GM12878 (cell line): Measurements from ENCODE around the gene RNF169. TPM values are rescaled to one million over a fixed set of nuclear protein-coding genes. Genes with fewer than 3 reads are reported as not detected.

Source experiments
- ATAC-seq: fragments of 200-7000 bp; cut with Tn5 transposase; 3 replicates; pipeline ENCODE4 v1.9.1; 2020; ENCODE audit warnings: mild to moderate bottlenecking, moderate library complexity
- BruUV-seq: library from RNA; stranded (reverse); fragments of 400-500 nt; replicated peaks from 2 replicates; lab custom pipeline; 2021; lab: Mats Ljungman, UMichigan
- CTCF ChIA-PET: fragments of 300-600 bp; sonication (Branson Sonifier 250); formaldehyde crosslinking; extraction: SDS; loops from one replicate; lab custom pipeline; 2021; ENCODE audit warnings: inconsistent platforms; lab: Yijun Ruan, JAX
- POLR2A ChIA-PET: fragments of 350-600 bp; formaldehyde crosslinking; extraction: SDS; loops from one replicate; lab custom pipeline; 2021; ENCODE audit warnings: inconsistent platforms; lab: Charles Lee
- RAD21 ChIA-PET: fragments of 300-600 bp; sonication (Branson Sonifier 250); formaldehyde crosslinking; loops from one replicate; lab custom pipeline; 2023; ENCODE audit warnings: antibody characterized with exemption; ENCODE audit not compliant: unreplicated experiment; lab: Charles Lee
- SMC1A ChIA-PET: fragments of 300-600 bp; sonication (Branson Sonifier 250); formaldehyde crosslinking; loops from one replicate; lab custom pipeline; 2023; ENCODE audit not compliant: unreplicated experiment, uncharacterized antibody; lab: Charles Lee
- DNase-seq: peaks from one replicate; pipeline ENCODE4 v3.0.0-alpha.2; 2011; ENCODE audit warnings: low read depth, low spot score
- FAIRE-seq: peaks from 3 replicates; lab custom pipeline; 2011; peaks lifted over from hg19 to GRCh38; lab: Jason Lieb, UNC
- H2AFZ ChIP-seq: 2 replicates; pipeline ENCODE4 v1.6.0; 2011; ENCODE audit warnings: low read depth, low read length, control low read depth; ENCODE audit not compliant: control insufficient read depth
- H3K27ac ChIP-seq: 2 replicates; pipeline ENCODE4 v1.5.1; 2011; ENCODE audit warnings: control low read depth; ENCODE audit not compliant: control insufficient read depth, insufficient read depth
- H3K27me3 ChIP-seq, 2 experiments: replicated peaks in 1 of 2; 2 replicates each; pipeline versions ENCODE4 v1.6.0 to v1.6.1; 2011; ENCODE audit warnings: low read length in 1 of 2; ENCODE audit not compliant: control insufficient read depth in 2 of 2, insufficient read depth in 2 of 2
- H3K36me3 ChIP-seq, 2 experiments: 2 replicates each; pipeline ENCODE4 v1.5.1; 2011; ENCODE audit warnings: low read length in 1 of 2; ENCODE audit not compliant: control insufficient read depth in 2 of 2, insufficient read depth in 2 of 2
- H3K4me1 ChIP-seq: 2 replicates; pipeline ENCODE4 v1.6.1; 2011; ENCODE audit warnings: mild to moderate bottlenecking, low read length, moderate library complexity, mixed read lengths; ENCODE audit not compliant: control insufficient read depth, insufficient read depth
- H3K4me2 ChIP-seq: 2 replicates; pipeline ENCODE4 v1.6.0; 2011; ENCODE audit warnings: control low read depth; ENCODE audit not compliant: control insufficient read depth, insufficient read depth
- H3K4me3 ChIP-seq: fragments of 200-600 bp; sonication (generic); 2 replicates; pipeline ENCODE4 v1.5.1; 2016
- H3K79me2 ChIP-seq: 2 replicates; pipeline ENCODE4 v1.6.0; 2011; ENCODE audit warnings: low read length; ENCODE audit not compliant: control insufficient read depth, insufficient read depth
- H3K9ac ChIP-seq: 2 replicates; pipeline ENCODE4 v1.8.0; 2011; ENCODE audit warnings: low read length, control low read depth, mixed read lengths; ENCODE audit not compliant: control insufficient read depth, insufficient read depth
- H3K9me3 ChIP-seq: replicated peaks from 3 replicates; pipeline ENCODE4 v1.5.1; 2011; ENCODE audit warnings: mild to moderate bottlenecking, low read length; ENCODE audit not compliant: control insufficient read depth, insufficient read depth
- H4K20me1 ChIP-seq: 2 replicates; pipeline ENCODE4 v1.6.0; 2011; ENCODE audit not compliant: control insufficient read depth, insufficient read depth
- BHLHE40 ChIP-seq, 2 experiments: fragments of 450-650 bp in 1 of 2; IDR thresholded peaks; 2 replicates each; pipeline ENCODE4 v1.6.1; 2011 to 2017; ENCODE audit warnings: low read depth in 2 of 2, borderline replicate concordance in 1 of 2, improper control_type of control experiment in 1 of 2, low read length in 1 of 2, mild to moderate bottlenecking in 1 of 2
- JUND ChIP-seq: IDR thresholded peaks from 2 replicates; pipeline ENCODE4 v1.6.1; 2012; ENCODE audit warnings: low read depth, mild to moderate bottlenecking, low read length, improper control_type of control experiment, moderate library complexity
- MEF2A ChIP-seq: IDR thresholded peaks from 2 replicates; pipeline ENCODE4 v1.6.1; 2011; ENCODE audit warnings: low read depth, mild to moderate bottlenecking, low read length, moderate library complexity; ENCODE audit not compliant: insufficient read depth
- NBN ChIP-seq: fragments of 450-650 bp; IDR thresholded peaks from 2 replicates; pipeline ENCODE4 v1.6.1; 2016
- NFYB ChIP-seq: IDR thresholded peaks from 2 replicates; pipeline ENCODE4 v1.6.1; 2011; ENCODE audit warnings: low read depth, mild to moderate bottlenecking, low read length, improper control_type of control experiment, moderate library complexity; ENCODE audit not compliant: insufficient read depth
- NR2C2 ChIP-seq: IDR thresholded peaks from 2 replicates; pipeline ENCODE4 v1.6.1; 2011; ENCODE audit warnings: borderline replicate concordance, low read depth; ENCODE audit not compliant: control insufficient read depth, insufficient read length
- RFX5 ChIP-seq: IDR thresholded peaks from 2 replicates; pipeline ENCODE4 v1.6.1; 2011; ENCODE audit warnings: low read depth, low read length, improper control_type of control experiment
- SIX5 ChIP-seq: IDR thresholded peaks from 2 replicates; pipeline ENCODE4 v1.6.1; 2011; ENCODE audit warnings: mild to moderate bottlenecking, low read depth, low read length, moderate library complexity; ENCODE audit not compliant: severe bottlenecking
- SUZ12 ChIP-seq: fragments of 200-600 bp; sonication (generic); IDR thresholded peaks from one replicate; pipeline ENCODE4 v1.6.1; 2018; ENCODE audit warnings: antibody characterized with exemption, mild to moderate bottlenecking; ENCODE audit not compliant: unreplicated experiment
- ZNF384 ChIP-seq: IDR thresholded peaks from 2 replicates; pipeline ENCODE4 v1.6.1; 2012; ENCODE audit warnings: low read depth, mild to moderate bottlenecking, low read length, improper control_type of control experiment, borderline replicate concordance
- WGBS: methylation state at CpG from one replicate; pipeline ENCODE4 v1.1.6; 2016; ENCODE audit warnings: low lambda C conversion rate; ENCODE audit not compliant: insufficient replicate concordance, insufficient coverage; ENCODE audit errors: missing lambda C conversion rate; 5-methylcytosine and 5-hydroxymethylcytosine counted together
- in situ Hi-C: fragments of 300-500 bp; cut with MboI; formaldehyde crosslinking; loops from 9 replicates; pipeline ENCODE4 v1.14.3; 2018; ENCODE audit warnings: mixed read lengths
- intact Hi-C: fragments of 100-400 bp; cut with micrococcal nuclease; formaldehyde crosslinking; loops from one replicate; pipeline ENCODE4 v1.14.2; 2022; ENCODE audit not compliant: unreplicated experiment
- polyA plus RNA-seq, 11 experiments: library from polyadenylated mRNA; depleted of rRNA in 4 of 11; unstranded in 6 of 11; stranded (reverse) in 5 of 11; fragments of >200 nt; fragmentation: Nextera tagmentation in 4 of 11; fragmentation: Illumina TruSeq in 1 of 11; extraction: Ambion mirVana in 4 of 11; extraction: Trizol in 1 of 11; gene quantifications; 1 replicate in 1 of 11; 2 replicates in 10 of 11; pipeline versions ENCODE4 v1.2.1 to v1.2.3, GENCODE V29; 2011 to 2016; ENCODE audit warnings: inconsistent platforms in 2 of 11, missing spikeins in 2 of 11, low read depth in 1 of 11
- total RNA-seq, 4 experiments: library from RNA; depleted of rRNA in 3 of 4; stranded (reverse); fragments of >200 nt in 3 of 4; fragmentation: Illumina TruSeq in 1 of 4; extraction: Trizol in 1 of 4; gene quantifications; 2 replicates each; pipeline versions ENCODE4 v1.2.1 to v1.2.3, GENCODE V29; 2013 to 2021
- TF ChIP-seq, protein P1 (sequence below): fragments of 150-350 bp; IDR thresholded peaks from 2 replicates; pipeline ENCODE4 v1.6.1; 2014; ENCODE audit warnings: mild to moderate bottlenecking, low read depth, low read length
- TF ChIP-seq, protein P2 (sequence below): fragments of 450-650 bp; IDR thresholded peaks from 2 replicates; pipeline ENCODE4 v1.6.1; 2017; ENCODE audit warnings: mild to moderate bottlenecking
- TF ChIP-seq, protein P3 (sequence below): fragments of 450-650 bp; IDR thresholded peaks from 2 replicates; pipeline ENCODE4 v1.6.1; 2016; ENCODE audit warnings: mild to moderate bottlenecking
- TF ChIP-seq, protein P4 (sequence below): IDR thresholded peaks from 2 replicates; pipeline ENCODE4 v1.6.1; 2012; ENCODE audit warnings: low read depth, low read length, improper control_type of control experiment

The RNF169 gene
- total and polyA plus RNA-seq, 10 of the 15 experiments (the other 5 are each of a cell fraction or from before 2014, with no cell fraction given) = 0.32 to 13.2 (median 6.4) TPM

DNA sequence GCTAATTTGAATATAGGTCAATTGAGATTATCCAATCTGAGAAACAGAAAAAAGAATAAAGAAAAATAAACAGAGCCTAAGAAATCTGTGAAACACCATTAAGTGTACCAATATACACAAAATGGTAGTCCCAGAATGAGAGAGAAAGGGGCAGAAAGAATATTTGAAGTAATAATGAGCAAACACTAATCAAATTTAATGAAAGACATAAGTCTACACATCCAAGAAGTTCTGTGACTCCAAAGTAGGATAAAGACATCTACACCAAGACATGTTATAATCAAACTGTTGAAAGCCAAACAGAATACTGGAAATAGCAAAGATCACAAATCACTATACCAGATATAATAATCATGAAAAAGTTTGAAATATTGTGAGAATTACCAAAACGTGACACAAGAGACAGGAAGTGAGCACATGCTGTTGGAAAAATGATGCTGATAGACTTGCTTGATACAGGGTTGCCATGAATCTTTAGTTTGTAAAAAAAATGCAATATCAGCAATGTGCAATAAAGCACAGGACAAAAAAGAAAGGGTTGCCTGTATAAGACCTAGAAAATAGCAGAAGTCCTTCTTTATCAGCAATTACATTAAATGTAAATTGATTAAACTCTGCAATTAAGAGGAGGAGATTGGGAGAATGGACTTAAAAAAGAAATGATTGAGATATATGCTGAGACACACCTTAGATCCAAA is 75.8 kb downstream of the RNF169 start:
- RAD21 ChIA-PET = interaction anchor here (0.7 to 1.0 kb wide), 2 partner anchors 31 to 573 kb away, joined by 3 read pairs; no protein-coding TSS in a partner anchor
- ATAC-seq (no peak), DNase-seq (no peak), FAIRE-seq (no peak)
- Histone ChIP-seq H4K20me1 (no peaks in the 10 kb centered on the region), H3K4me3 (no peak overlapping the region), H2AFZ (no peak overlapping the region), H3K4me2 (no peak overlapping the region), H3K4me1 (no peaks in the 10 kb centered on the region), H3K9ac (no peak overlapping the region), H3K36me3 (peaks cover 1 to 22% of the 10 kb centered on the region in 2 experiments; a peak in 3 of 4 replicates), H3K79me2 (no peaks in the 10 kb centered on the region), H3K27ac (no peak overlapping the region), H3K27me3 (no peaks in the 10 kb centered on the region), H3K9me3 (peaks cover 19% of the 10 kb centered on the region)
- TF ChIP-seq, protein P1, sequence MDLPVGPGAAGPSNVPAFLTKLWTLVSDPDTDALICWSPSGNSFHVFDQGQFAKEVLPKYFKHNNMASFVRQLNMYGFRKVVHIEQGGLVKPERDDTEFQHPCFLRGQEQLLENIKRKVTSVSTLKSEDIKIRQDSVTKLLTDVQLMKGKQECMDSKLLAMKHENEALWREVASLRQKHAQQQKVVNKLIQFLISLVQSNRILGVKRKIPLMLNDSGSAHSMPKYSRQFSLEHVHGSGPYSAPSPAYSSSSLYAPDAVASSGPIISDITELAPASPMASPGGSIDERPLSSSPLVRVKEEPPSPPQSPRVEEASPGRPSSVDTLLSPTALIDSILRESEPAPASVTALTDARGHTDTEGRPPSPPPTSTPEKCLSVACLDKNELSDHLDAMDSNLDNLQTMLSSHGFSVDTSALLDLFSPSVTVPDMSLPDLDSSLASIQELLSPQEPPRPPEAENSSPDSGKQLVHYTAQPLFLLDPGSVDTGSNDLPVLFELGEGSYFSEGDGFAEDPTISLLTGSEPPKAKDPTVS = no peak
- TF ChIP-seq NR2C2 (no peak), JUND (no peak), SIX5 (no peak), SUZ12 (no peak), ZNF384 (no peak), BHLHE40 (IDR thresholded peaks at IDR 0.05; ENCODE audit: borderline replicate concordance in 1 of 2, low read depth in 2 of 2, low read length in 1 of 2) (no peak), NFYB (no peak), RFX5 (no peak), MEF2A (no peak), NBN (no peak)
- TF ChIP-seq, protein P2, sequence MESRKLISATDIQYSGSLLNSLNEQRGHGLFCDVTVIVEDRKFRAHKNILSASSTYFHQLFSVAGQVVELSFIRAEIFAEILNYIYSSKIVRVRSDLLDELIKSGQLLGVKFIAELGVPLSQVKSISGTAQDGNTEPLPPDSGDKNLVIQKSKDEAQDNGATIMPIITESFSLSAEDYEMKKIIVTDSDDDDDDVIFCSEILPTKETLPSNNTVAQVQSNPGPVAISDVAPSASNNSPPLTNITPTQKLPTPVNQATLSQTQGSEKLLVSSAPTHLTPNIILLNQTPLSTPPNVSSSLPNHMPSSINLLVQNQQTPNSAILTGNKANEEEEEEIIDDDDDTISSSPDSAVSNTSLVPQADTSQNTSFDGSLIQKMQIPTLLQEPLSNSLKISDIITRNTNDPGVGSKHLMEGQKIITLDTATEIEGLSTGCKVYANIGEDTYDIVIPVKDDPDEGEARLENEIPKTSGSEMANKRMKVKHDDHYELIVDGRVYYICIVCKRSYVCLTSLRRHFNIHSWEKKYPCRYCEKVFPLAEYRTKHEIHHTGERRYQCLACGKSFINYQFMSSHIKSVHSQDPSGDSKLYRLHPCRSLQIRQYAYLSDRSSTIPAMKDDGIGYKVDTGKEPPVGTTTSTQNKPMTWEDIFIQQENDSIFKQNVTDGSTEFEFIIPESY = no peak
- TF ChIP-seq, protein P3, sequence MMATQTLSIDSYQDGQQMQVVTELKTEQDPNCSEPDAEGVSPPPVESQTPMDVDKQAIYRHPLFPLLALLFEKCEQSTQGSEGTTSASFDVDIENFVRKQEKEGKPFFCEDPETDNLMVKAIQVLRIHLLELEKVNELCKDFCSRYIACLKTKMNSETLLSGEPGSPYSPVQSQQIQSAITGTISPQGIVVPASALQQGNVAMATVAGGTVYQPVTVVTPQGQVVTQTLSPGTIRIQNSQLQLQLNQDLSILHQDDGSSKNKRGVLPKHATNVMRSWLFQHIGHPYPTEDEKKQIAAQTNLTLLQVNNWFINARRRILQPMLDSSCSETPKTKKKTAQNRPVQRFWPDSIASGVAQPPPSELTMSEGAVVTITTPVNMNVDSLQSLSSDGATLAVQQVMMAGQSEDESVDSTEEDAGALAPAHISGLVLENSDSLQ = no peak
- TF ChIP-seq, protein P4, sequence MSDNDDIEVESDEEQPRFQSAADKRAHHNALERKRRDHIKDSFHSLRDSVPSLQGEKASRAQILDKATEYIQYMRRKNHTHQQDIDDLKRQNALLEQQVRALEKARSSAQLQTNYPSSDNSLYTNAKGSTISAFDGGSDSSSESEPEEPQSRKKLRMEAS = no peak
- in situ Hi-C loops = no loop called here
- CTCF ChIA-PET = interaction anchor here (0.6 to 0.7 kb wide), 3 partner anchors 11 to 584 kb away, joined by 3 to 5 read pairs (median 3); no protein-coding TSS in a partner anchor
- BruUV-seq = no TSS peak
- WGBS = 87% methylated on average over 1 of the region's 1 CpG
- POLR2A ChIA-PET = interaction anchor here (0.7 kb wide), 1 partner anchor 20 kb away, joined by 3 read pairs; no protein-coding TSS in a partner anchor
- SMC1A ChIA-PET = interaction anchor here (0.6 kb wide), 1 partner anchor 8 kb away, joined by 4 read pairs; no protein-coding TSS in a partner anchor
- intact Hi-C loops = no loop called here
